ENCODE results near the gene ACADVL.

- no peak for TF ChIP-seq POLR2A (IDR thresholded peaks at IDR 0.05; ENCODE audit: low read depth)
- no peak for TF ChIP-seq CTCF (IDR thresholded peaks at IDR 0.05)
Observed at GRCh38 chr17:7259555-7259889, 39.8 kb downstream of the ACADVL start.

Data from esophagus muscularis mucosa (tissue), 3 donors.